Stomach (tissue), 9 donors: ENCODE results near the gene AGBL4. TPM values are rescaled to one million over a fixed set of nuclear protein-coding genes. Genes with fewer than 3 reads are reported as not detected.

Experiments used
- DNase-seq, 2 donors: peaks; one replicate each; pipeline versions ENCODE4 v3.0.0 to v3.0.0-alpha.2; 2013 to 2019
- H3K27ac ChIP-seq, 5 donors: fragments of 200-600 bp in 4 of 5; sonication (generic) in 4 of 5; one replicate each; pipeline ENCODE4 v1.5.1; 2013 to 2019; ENCODE audit warnings: mild to moderate bottlenecking in 1 of 5, moderate library complexity in 1 of 5
- H3K27me3 ChIP-seq, 3 donors: fragments of 200-600 bp; sonication (generic); one replicate each; pipeline ENCODE4 v1.5.1; 2017 to 2019; ENCODE audit warnings: mixed run types in 1 of 3
- H3K36me3 ChIP-seq, 4 donors: fragments of 200-600 bp; sonication (generic); 1 replicate in 3 of 4; 2 replicates in 1 of 4; pipeline ENCODE4 v1.5.1; 2016 to 2019
- H3K4me1 ChIP-seq, 4 donors: fragments of 200-600 bp; sonication (generic); one replicate each; pipeline ENCODE4 v1.5.1; 2016 to 2019
- H3K4me3 ChIP-seq, 4 donors: fragments of 200-600 bp; sonication (generic) in 3 of 4; one replicate each; pipeline ENCODE4 v1.5.1; 2016 to 2019; ENCODE audit warnings: mild to moderate bottlenecking in 1 of 4
- H3K9me3 ChIP-seq, 4 donors: fragments of 200-600 bp; sonication (generic); one replicate each; pipeline ENCODE4 v1.5.1; 2016 to 2019
- CTCF ChIP-seq, 7 experiments: fragments of 450-650 bp in 4 of 7; fragments of 200-600 bp in 3 of 7; sonication (generic) in 3 of 7; IDR thresholded peaks; one replicate each; pipeline ENCODE4 v1.5.1; 2016 to 2019; ENCODE audit warnings: antibody characterized with exemption in 7 of 7, control low read depth in 2 of 7, mild to moderate bottlenecking in 1 of 7
- EP300 ChIP-seq: sonication (generic); formaldehyde crosslinking; IDR thresholded peaks from one replicate; pipeline ENCODE4 v1.6.1; 2017; ENCODE audit warnings: antibody characterized with exemption
- POLR2A ChIP-seq, 4 donors: fragments of 450-650 bp; IDR thresholded peaks; one replicate each; pipeline ENCODE4 v1.6.1; 2016; ENCODE audit warnings: antibody characterized with exemption in 4 of 4, control low read depth in 2 of 4, mild to moderate bottlenecking in 1 of 4, moderate library complexity in 1 of 4
- POLR2AphosphoS5 ChIP-seq, 3 donors: sonication (generic); formaldehyde crosslinking; IDR thresholded peaks; one replicate each; pipeline ENCODE4 v1.6.1; 2016; ENCODE audit warnings: antibody characterized with exemption in 3 of 3
- WGBS, 5 donors: extraction: QIAGEN DNeasy Blood & Tissue Kit in 3 of 5; methylation state at CpG; one replicate each; pipeline versions ENCODE4 v1.1.5 to v1.1.7; 2013 to 2018; 5-methylcytosine and 5-hydroxymethylcytosine counted together
- intact Hi-C: fragments of 100-400 bp; cut with DNase I; formaldehyde crosslinking; loops from one replicate; pipeline ENCODE4 v1.15.1; 2023; ENCODE audit warnings: low total_unique reads
- polyA plus RNA-seq, 3 donors: library from polyadenylated mRNA; stranded (reverse); fragments of 200-250 nt; gene quantifications; one replicate each; pipeline ENCODE4 v1.2.3, GENCODE V29; 2013
- total RNA-seq, 5 donors: library from RNA; depleted of rRNA; stranded (reverse); fragments of >200 nt; gene quantifications; one replicate each; pipeline versions ENCODE4 v1.1.0 to v1.2.3, GENCODE V29; 2014 to 2016
- donor health status: healthy with polysubstance abuse.
- donor health status: Bipolar disorder and iron deficiency.
- donor health status: healthy.

AGBL4 gene
- total and polyA plus RNA-seq, 8 donors, result 0.92 TPM; not detected in 7

- Histone ChIP-seq H3K36me3 (peaks cover 0 to 59% (median 32%) of the 10 kb centered on the region in 4 donors), H3K4me3 (no peak overlapping the region), H3K27ac (no peak overlapping the region), H3K9me3 (no peaks in the 10 kb centered on the region), H3K4me1 (peaks cover 0 to 11% (median 0%) of the 10 kb centered on the region in 4 donors), H3K27me3 (no peaks in the 10 kb centered on the region)
- no peak for TF ChIP-seq POLR2AphosphoS5 (IDR thresholded peaks at IDR 0.05)
- no peak for TF ChIP-seq CTCF (IDR thresholded peaks at IDR 0.05)
- TF ChIP-seq POLR2A (IDR thresholded peaks at IDR 0.05), result no peak
- no peak for TF ChIP-seq EP300
- intact Hi-C loops, result no loop called here
- WGBS, 5 donors, result 65 to 74% (median 70%) methylated on average over 2 of the region's 2 CpGs
- DNase-seq, result no peak
Observed at GRCh38 chr1:48744032-48744431, 1279.7 kb downstream of the AGBL4 start.

GRCh38 chr1:48743480-48743879 lies 1280.3 kb downstream of the AGBL4 start:
- no peak for DNase-seq
- intact Hi-C loops, result no loop called here
- no peak for TF ChIP-seq POLR2A (IDR thresholded peaks at IDR 0.05)
- TF ChIP-seq EP300, result no peak
- TF ChIP-seq POLR2AphosphoS5 (IDR thresholded peaks at IDR 0.05), result no peak
- TF ChIP-seq CTCF (IDR thresholded peaks at IDR 0.05), result no peak
- H3K4me3 ChIP-seq, result no peak overlapping the region
- H3K4me1 ChIP-seq, result peaks cover 0 to 11% (median 0%) of the 10 kb centered on the region in 4 donors
- H3K27me3 ChIP-seq, result no peaks in the 10 kb centered on the region
- H3K9me3 ChIP-seq, result no peaks in the 10 kb centered on the region
- peaks cover 0 to 54% (median 29%) of the 10 kb centered on the region in 4 donors for H3K36me3 ChIP-seq
- H3K27ac ChIP-seq, result no peak overlapping the region

- Histone ChIP-seq H3K27me3 (no peaks in the 10 kb centered on the region), H3K4me1 (peaks cover 0 to 11% (median 0%) of the 10 kb centered on the region in 4 donors), H3K27ac (no peak overlapping the region), H3K36me3 (peaks cover 0 to 63% (median 31%) of the 10 kb centered on the region in 4 donors), H3K9me3 (no peaks in the 10 kb centered on the region), H3K4me3 (no peak overlapping the region)
- TF ChIP-seq POLR2AphosphoS5 (IDR thresholded peaks at IDR 0.05) (no peak), EP300 (no peak), CTCF (IDR thresholded peaks at IDR 0.05) (no peak), POLR2A (IDR thresholded peaks at IDR 0.05) (no peak)
- no peak for DNase-seq
- intact Hi-C loops, result no loop called here
- WGBS, 5 donors, result 63 to 78% (median 76%) methylated on average over 7 of the region's 7 CpGs
Observed at GRCh38 chr1:48741380-48741779, 1282.4 kb downstream of the AGBL4 start.

- H3K4me1 ChIP-seq, result peaks cover 0 to 11% (median 0%) of the 10 kb centered on the region in 4 donors
- 78 to 90% (median 85%) methylated on average over 3 of the region's 3 CpGs for WGBS, 5 donors
- peaks cover 5 to 69% (median 38%) of the 10 kb centered on the region in 4 donors for H3K36me3 ChIP-seq
- TF ChIP-seq CTCF (IDR thresholded peaks at IDR 0.05) (no peak), POLR2A (IDR thresholded peaks at IDR 0.05) (no peak), POLR2AphosphoS5 (IDR thresholded peaks at IDR 0.05) (no peak), EP300 (no peak)
- H3K27ac ChIP-seq, result no peak overlapping the region
- no peaks in the 10 kb centered on the region for H3K27me3 ChIP-seq
- no peaks in the 10 kb centered on the region for H3K9me3 ChIP-seq
- no peak overlapping the region for H3K4me3 ChIP-seq
- intact Hi-C loops, result no loop called here
- DNase-seq, result no peak
Observed at GRCh38 chr1:48740621-48741020, 1283.1 kb downstream of the AGBL4 start.
